Fibroblast of the conjunctiva (primary cell): ENCODE results near the gene TUBB6.

ENCODE experiments used
- DNase-seq: peaks from one replicate; pipeline ENCODE4 v3.0.0-alpha.2; 2010; ENCODE audit warnings: low read depth

The TUBB6 gene

DNA sequence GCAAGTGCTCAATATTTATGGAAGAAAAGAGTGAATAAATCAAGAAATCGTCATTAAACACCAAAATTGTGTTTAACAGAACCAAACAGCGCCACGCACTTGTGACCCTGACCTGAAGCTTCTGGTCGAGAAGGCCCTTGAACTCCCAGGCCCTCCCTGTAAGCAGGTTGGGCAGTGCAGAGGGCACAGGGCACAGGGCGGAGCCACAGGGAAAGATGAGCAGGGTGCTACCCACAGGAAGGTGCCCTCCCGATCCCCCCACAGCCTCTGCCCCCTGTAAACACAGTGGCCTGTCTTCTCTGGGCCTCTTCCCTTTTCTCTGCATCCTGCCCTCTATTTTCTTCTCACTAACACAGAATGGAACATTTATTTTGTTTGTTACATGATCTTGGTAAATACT lies 16.9 kb upstream of the TUBB6 start:
- DNase-seq = no peak

DNA sequence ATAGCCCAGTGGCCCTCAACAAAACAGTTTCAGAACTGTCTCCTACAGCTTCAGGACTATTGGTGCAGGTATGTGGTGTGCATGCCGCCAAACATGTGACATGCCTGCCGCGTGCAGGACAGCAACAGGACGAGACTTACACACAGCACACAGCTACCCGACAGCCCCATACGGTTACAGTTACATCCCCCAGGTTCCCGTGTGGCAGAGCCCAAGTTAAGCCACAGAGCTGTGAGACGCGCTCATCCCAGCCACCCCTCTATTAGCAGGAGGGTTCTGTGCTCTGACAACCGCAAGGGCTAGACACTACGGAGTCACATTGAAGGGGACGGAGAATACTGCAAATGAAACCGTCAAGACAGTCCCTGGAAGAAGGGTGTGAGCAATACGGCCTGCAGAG lies 16.4 kb upstream of the TUBB6 start:
- DNase-seq = no peak

DNA sequence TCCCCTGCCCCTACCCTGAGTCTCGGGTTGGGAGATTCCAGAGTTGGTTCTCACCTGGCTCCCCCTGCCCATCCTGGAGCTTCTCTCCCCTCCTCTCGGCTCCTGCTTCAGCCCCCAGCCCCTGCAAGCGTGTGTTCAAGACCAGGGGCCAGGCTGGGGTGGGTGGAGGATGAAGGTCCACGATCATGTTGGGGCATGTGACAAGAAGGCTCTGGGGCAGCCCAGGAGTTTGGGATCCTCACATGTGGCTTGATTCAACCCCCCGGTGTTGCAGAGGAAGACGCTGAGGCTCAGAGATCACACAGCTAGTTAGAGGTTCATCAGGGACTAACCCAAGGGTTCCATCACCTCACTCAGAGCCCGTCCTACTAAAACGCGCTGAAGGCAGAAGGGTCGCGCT lies 14.2 kb upstream of the TUBB6 start:
- DNase-seq = no peak

DNA sequence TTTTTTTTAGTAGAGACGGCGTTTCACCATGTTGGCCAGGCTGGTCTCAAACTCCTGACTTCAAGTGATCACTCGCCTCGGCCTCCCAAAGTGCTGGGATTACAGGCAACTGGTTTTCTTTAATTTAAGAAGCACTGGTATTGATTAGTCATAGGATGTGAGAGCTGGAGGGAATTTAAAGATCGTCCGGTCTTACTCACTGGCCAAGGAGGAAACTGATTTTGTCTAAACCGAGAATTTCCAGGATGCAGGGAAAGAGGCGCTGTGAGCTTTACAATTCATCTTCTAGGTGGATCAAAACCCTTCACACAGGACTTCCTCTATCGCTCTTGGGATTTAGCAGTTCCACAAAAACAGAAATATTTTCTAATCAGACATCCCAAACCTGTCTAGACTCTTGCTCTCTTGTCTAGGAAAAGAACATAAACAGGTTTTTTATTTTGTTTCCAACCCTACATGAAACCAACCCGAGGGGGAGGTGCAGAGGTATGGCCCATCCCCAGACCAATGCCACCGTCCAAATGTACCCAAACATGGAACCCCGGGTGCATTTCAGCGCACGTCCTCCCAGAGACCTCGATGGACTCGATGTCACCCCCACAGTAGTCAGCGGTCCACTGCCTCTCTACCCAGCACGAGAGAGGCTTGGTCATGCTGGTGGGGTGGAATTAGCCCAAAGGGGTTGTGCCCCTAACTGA lies 12.5 kb upstream of the TUBB6 start:
- DNase-seq = no peak

DNA sequence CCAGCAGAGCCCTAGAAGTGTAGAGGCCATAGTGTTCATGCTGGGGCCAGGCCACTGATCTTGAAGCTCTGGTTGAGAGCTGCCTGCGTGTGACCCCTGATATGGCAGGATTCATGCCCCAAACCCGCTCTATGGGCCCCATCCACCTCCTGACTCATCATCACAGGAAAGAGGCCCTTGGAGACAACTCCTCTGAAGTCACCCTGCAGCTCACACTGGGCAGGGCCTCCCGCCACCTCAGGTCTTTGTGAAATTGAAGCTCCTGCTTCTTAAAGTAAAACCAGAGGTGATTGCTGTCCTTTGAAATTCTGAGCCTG lies 12.0 kb upstream of the TUBB6 start:
- no peak for DNase-seq

DNA sequence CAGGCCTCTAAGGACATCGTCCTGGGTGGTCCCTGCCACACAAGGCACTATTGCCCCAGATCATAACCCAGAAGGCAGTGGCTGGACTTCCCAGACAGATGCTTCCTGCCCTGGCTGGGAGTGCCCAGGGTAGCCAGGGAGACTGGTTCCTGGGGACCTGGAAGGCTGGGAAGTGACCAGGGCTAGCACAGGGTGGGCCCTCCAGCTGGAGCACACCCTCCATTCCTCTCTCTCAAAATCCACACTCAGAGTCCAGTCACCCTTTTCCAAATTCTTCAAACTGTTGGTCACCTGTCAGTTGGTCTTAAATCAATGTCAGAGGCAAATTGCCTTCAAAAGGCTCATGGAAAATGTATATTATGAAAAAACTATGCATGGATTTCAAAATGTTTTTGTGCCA lies 11.6 kb upstream of the TUBB6 start:
- DNase-seq = no peak

DNA sequence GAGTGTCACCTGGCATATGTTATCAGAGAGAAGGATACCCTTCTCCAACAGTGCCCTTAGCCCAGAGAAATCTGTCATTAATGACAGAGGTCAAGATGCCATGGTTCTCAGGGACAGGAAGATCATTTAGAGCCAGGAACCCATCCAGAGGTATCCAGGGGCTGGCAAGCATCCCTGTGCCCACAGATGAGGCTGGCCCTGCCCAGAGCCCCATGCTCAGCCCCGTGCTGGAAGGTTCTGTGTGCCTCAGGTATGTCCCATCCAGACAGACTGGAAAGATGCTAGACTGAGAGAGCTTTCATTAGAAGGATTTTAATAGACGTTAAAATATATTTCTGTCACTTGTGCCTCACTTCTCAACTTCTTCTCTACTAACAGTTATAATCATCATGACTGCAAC lies 8.2 kb upstream of the TUBB6 start:
- no peak for DNase-seq

DNA sequence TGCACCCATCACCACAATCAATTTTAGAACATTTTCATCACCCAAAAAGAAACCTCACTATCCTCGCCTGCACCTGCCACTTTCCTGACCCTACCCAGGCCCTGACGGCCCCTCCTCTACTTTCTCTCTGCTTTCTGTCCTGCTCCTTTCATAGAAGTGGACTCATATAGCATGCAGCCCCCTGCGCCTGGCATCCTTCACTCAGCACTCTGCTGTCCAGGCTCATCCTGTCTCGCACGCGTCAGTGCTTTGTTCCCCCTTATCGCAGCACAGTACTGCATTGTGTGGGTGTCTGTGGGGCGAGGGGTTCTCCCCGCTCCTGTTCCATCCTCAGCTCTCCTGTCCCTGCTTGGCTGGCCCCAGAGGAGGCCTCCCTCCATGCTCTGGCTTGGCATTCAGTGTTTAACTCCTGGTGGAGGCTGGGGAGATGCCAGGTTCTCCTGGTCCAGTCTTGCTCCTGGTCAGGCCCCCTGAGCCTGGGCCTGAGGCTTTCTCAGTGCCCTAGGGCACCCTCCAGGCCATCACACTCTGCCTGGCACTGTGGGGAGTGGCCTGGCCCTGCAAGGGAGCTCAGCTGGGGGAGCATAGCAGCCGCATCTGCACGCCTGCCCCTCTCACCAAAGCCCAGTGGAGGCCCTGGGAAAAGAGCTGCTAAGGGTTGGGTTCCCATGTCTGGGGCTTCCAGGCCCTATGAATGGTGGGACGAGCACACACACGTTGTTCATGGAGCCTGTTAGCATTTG lies 6.6 kb upstream of the TUBB6 start:
- DNase-seq = no peak

DNA sequence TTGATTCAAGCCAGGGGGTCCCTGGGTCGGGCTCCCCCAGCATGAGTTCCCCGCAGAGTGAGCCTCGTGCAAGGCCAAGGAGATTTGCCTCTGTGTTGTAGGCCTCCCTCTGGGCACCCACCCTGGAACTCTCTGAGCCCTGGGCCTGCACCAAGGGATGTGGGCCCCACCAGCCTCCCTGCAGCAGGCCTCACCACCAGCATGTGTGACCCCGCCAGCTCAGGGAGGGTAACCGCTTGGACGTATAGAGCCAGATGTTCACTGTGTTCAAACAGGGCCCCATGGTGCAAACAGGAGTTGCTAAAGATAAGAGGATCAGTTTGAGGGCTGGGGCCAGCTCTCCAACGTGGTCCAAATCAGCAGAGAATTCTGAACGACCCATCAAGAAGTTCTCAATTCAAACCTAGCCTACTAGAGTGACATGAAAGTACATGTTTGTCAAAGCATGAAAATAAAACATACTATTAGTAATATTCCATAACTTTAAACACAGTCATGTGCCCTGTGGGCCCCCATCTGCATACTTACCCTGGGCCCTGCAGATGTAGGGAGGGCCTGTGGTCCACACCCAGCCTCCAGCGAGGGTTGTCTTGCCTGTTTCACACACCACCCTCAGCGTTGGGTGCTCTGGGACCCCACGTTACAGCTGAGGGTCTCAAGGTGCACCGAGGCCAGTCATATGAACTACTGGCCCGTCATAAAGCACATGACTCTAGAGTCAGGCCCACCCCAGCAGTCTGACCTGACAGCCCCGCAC lies 5.5 kb upstream of the TUBB6 start:
- no peak for DNase-seq

DNA sequence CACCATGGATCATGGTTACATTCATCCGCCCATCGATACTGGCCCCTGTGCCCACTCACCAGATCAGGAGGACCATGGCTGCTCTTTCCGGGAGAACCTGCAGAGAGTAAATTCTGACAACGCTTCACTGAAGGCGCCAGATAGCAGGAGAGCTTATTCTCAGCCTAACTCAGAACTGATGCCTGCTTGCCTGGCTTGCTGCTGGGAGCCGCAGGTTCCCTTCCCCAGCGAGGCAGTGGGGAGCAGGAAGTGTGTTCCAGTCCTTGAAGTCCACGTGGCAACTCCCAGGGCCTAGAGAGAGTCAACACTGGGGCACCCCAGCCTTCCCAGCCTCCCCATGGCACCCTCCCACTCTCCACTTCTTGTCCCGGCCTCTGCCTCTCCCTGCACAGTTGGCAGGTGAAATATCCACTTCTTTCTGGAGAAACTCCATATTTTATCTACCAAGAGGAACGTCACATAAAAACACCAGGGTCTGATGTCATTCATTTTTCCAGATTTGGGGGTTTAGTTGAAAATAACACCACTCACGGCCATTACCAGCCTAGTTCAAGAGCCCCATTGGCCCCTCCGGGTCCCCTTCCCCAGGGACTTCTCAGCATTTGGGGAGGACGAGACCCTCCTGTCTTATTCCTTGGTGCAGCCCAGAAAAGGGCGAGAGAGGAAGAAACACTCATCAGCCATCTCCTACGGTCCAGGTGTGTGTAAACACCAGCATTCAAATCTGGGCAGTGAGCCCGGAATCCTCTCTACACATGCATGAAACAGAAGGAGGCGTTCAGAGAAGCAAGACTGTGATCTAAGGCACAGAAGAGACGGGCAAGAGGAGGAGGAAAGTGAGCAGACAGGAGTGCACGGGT lies 3.5 kb upstream of the TUBB6 start:
- DNase-seq = no peak

DNA sequence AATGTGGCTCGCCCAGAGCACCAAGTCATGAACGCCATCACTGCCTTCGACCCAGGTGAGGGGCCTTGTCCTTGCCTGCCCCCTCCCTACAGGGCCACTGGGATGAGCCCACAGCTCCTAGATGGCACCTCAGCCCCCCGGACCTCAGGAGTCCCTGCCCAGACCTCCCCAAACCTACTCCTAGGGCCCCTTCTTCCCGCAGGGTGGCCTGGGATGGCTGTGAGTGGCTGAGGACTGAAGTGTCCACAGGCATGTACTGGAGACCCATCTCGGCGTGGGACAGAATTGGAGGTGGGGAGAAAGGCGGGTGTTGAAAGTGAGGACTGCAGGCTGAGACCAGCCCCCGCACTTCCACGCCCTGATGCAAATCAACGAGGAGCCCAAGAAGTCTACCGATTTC lies 2.8 kb upstream of the TUBB6 start:
- DNase-seq = no peak

DNA sequence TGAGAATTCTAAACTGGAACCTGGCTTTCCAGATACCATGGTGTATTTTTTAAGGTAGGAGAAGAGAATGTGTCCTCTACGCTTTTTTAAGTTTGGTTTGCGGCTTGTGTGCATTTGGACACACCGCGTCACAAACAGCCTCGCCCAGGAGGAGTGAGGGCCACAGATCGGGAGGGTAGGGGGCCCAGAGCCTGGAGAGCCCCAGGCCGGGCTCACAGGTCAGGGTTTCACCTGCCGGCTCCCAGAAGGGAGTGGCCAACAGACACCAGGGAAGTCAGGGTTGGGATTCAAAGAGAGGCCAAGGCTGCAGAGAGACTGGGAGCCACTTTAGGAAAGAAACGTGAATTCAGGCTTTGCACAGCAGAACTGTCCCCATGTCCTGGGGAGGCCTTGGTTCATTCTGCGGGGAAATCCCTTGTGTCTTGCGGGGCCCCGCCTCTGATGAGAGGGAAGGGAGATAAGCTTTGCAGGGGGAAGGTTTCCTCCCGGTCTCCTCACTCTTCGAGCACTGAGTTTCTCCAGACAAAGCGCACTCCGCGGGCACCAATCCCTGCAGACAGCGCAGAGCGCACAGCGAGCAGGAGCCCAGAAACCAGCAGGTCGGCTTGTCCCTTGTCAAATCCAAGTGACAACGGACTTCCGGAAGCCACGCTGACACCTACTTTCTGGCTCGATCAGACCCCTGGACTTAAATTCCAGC lies 2.0 kb upstream of the TUBB6 start:
- DNase-seq = no peak

DNA sequence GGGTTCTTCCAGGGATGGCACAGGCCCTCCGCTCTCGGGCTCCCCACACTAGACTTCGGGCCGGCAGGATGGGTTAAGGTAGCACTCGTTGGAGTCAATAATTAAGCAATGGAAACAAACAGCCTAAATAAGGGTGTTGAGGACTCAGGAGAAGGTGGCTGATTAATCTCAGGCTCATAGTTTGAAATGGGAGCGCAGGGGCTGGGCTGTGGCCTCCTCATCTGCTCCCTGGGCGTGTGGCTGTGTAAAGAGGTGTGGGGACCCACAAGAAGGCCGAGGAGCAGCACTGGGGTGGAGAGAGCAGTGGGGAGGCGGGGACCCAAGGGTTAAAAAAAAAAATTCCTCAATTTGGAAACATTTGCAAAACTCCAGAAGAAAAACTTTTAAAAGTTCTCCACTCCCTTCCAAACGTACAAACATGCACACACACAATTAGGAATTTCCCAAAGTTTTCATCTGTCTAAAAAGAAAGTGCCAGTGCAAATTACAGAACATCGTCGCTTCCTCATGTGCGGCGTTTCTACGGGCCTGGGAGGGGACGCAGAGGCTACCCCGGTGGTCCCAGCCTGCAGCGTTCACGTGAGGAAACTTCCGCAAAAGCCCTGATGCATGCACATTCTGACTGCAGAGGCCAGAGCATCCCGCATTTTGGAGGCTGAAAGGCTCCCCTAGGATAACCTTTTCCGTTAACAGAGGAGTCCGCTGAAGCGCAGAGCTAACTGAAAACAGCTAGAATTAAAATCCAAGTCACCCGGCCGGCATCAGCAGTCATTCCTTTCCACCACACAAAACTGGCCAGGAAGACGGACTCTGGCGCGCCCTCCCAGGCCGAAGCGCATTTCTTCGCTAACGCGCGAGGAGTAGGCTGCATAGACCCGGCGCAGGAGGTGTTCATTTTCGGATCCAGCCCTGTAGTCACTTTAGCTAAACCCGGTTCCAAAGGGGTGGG lies 1.0 kb upstream of the TUBB6 start:
- DNase-seq = peak; percentile 30

DNA sequence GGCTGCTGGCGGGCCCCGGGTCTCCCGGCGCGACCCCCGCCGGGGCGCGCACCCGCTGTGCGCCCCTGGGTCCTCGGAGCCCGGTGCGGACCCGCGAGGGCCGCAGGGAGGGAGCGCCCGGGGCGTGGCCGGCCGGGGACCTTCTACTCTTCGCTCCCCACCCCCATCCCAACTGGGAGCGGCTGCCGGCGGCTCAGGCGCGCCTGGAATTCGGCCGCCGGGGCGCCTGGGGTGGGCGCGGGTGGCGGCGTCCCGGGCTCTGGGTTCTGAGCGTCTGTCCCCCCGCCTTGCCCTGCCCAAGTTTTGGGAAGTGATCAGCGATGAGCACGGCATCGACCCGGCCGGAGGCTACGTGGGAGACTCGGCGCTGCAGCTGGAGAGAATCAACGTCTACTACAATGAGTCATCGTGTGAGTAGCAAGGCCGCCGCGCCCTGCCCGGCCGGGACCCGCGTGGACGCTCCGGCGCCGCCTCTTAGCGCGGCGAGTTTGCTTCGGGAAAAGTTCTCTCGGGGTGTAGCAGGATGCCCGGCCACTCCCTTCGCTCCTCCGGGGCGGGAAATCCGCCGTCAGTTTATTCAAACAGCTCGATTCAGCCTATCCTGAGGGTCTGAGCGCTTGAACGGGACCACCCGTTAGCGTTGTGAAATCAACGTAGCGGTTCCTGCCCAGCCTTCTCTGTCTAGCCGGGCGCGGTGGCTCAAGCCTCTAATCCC lies 502 bp downstream of the TUBB6 start:
- peak; percentile 85 for DNase-seq

DNA sequence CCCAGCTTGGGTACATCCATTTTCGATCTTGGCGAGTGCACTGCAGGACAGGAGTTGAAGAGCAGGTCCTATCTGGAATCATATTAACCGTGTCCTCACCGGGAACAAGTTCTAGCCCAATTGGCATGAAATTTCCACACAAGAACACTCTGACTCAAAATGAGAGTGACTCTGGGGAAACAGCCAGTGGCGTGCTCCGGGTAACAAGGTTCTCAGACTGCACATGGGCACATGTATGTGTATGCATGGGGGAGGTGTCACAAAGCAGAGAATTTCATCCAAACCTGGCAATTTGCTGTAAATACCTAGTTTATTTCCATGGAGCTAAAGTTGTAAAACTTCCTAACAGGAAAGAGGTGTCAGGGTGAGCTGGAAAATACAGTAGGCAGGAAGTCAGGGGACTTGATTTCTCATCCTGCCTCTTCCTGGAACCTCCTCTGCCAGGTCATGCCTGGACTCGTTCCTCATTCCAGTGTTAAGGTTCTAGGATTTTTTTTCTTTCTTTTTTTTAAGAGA lies 1.7 kb downstream of the TUBB6 start:
- no peak for DNase-seq

DNA sequence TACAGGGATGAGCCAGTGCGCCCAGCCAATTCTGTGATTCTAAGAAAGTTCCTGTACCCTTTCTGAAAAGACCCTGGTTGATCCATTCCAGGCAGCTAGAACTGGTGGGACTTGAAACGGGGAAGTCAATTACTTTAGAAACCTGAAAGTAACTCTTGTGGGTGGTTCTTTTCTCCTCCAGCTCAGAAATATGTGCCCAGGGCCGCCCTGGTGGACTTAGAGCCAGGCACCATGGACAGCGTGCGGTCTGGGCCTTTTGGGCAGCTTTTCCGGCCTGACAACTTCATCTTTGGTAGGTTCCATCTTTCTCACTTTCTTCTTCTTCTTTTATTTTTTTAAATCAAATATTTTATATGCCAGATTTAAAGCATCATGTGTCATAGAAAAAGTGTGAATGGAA lies 2.7 kb downstream of the TUBB6 start:
- no peak for DNase-seq

DNA sequence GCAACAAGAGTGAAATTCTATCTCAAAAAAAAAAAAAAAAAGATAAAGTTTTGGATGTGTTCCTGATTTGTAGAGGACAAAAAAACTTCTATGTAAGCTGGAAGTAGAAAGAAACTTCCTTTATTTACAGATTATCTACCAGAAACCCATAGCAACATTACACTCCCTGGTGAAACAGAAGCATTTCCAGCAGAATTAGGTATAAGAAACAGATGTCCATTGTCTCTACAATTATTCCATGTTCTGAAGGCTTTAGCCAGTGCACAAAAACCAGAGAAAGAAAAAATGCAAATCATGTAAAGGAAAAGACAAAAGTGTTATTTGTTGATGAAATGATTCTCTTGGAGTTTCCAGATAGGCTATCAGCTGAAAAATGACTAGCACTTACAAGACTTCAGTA lies 4.9 kb downstream of the TUBB6 start:
- DNase-seq = peak; percentile 21

DNA sequence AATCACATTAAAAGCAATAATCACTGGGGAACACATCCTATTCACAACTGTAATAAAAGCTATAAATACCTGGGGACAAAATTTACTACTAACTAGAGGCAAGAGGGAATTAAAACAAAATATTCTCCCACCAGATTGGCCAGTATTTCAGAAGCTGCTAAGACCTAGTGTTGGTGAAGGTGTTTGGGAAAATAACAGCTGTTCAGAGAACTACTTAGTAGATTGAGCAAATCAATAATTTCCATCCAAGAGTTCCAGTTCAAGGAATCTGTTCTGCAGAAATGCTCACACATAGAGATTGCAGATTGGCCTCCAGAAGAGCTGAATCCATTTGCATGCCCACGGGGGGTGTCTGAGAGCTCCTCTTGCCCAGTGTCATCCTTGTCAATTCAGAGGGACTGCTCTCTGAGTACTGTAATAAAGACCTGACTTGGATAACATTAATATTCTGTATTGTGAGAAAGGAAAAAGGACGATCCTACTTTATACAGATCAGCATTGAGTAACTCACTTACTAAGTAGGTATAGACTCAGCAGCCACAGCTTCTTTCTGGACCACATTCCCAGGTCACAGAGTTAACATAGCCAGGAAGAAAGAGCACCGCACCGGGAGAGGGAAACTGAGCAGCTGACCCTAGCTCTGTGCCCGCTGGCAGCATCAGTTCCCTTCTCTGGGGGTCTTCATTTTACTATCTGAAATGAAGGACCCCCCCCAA lies 5.6 kb downstream of the TUBB6 start:
- DNase-seq = no peak
